Panc1 (cell line): ENCODE measurements around the gene SMIM10L1. TPM values are rescaled to one million over a fixed set of nuclear protein-coding genes. Genes with fewer than 3 reads are reported as not detected.

Experiments
- ATAC-seq: fragments of 200-7000 bp; cut with Tn5 transposase; 2 replicates; pipeline ENCODE4 v1.9.1; 2020; ENCODE audit warnings: mild to moderate bottlenecking, moderate library complexity
- BruUV-seq: library from RNA; stranded (reverse); fragments of 400-500 nt; replicated peaks from 2 replicates; lab custom pipeline; 2021; lab: Mats Ljungman, UMichigan
- CTCF ChIA-PET: fragments of 300-600 bp; sonication (Branson Sonifier 250); formaldehyde crosslinking; loops from one replicate; lab custom pipeline; 2022; ENCODE audit warnings: antibody characterized with exemption; lab: Charles Lee
- POLR2A ChIA-PET: fragments of 300-600 bp; sonication (Branson Sonifier 250); formaldehyde crosslinking; loops from one replicate; lab custom pipeline; 2022; ENCODE audit warnings: antibody characterized with exemption; lab: Charles Lee
- DNase-seq: peaks from one replicate; pipeline ENCODE4 v3.0.0-alpha.2; 2010; ENCODE audit warnings: low read depth, low spot score
- H3K27ac ChIP-seq: 2 replicates; pipeline ENCODE4 v1.5.1; 2011; ENCODE audit warnings: mild to moderate bottlenecking, low read length, inconsistent platforms
- H3K27me3 ChIP-seq: fragments of 200-500 bp; sonication (Bioruptor generic); 2 replicates; pipeline ENCODE4 v1.6.0; 2014; ENCODE audit warnings: low read length, inconsistent platforms; ENCODE audit not compliant: control insufficient read depth, insufficient read depth
- H3K36me3 ChIP-seq: fragments of 200-500 bp; sonication (Bioruptor generic); 2 replicates; pipeline ENCODE4 v1.5.1; 2014; ENCODE audit warnings: inconsistent platforms, mild to moderate bottlenecking, low read length, moderate library complexity; ENCODE audit not compliant: control insufficient read depth, insufficient read depth
- H3K4me1 ChIP-seq: 2 replicates; pipeline ENCODE4 v1.5.1; 2011; ENCODE audit warnings: inconsistent platforms, mild to moderate bottlenecking, low read length, moderate library complexity; ENCODE audit not compliant: control insufficient read depth, insufficient read depth
- H3K4me3 ChIP-seq, 2 experiments: 2 replicates each; pipeline ENCODE4 v1.5.1; 2011 to 2012; ENCODE audit warnings: low read depth in 2 of 2, low read length in 2 of 2, mild to moderate bottlenecking in 2 of 2, inconsistent platforms in 1 of 2, moderate library complexity in 1 of 2
- H3K9me3 ChIP-seq: fragments of 200-500 bp; sonication (Bioruptor generic); 2 replicates; pipeline ENCODE4 v1.5.1; 2014; ENCODE audit warnings: low read depth, mild to moderate bottlenecking, inconsistent platforms, low read length, moderate library complexity; ENCODE audit not compliant: control insufficient read depth, insufficient read depth
- CTCF ChIP-seq: fragments of 450-650 bp; IDR thresholded peaks from 2 replicates; pipeline ENCODE4 v1.5.1; 2017; ENCODE audit warnings: mild to moderate bottlenecking
- POLR2AphosphoS5 ChIP-seq: IDR thresholded peaks from 2 replicates; pipeline ENCODE4 v1.6.1; 2012; ENCODE audit warnings: mild to moderate bottlenecking, low read depth, low read length, moderate library complexity
- REST ChIP-seq, 2 experiments: IDR thresholded peaks; 2 replicates each; pipeline ENCODE4 v1.6.1; 2011 to 2012; ENCODE audit warnings: low read depth in 2 of 2, control low read depth in 1 of 2, low read length in 1 of 2, mild to moderate bottlenecking in 1 of 2, moderate library complexity in 1 of 2; ENCODE audit not compliant: insufficient read depth in 1 of 2
- SIN3A ChIP-seq: IDR thresholded peaks from 2 replicates; pipeline ENCODE4 v1.6.1; 2012; ENCODE audit warnings: low read depth, mild to moderate bottlenecking, low read length, moderate library complexity, borderline replicate concordance; ENCODE audit not compliant: insufficient read depth
- TCF7L2 ChIP-seq: IDR thresholded peaks from 2 replicates; pipeline ENCODE4 v1.6.1; 2011; ENCODE audit warnings: mild to moderate bottlenecking, low read depth, low read length, inconsistent platforms
- in situ Hi-C: cut with HindIII; loops from 2 replicates; pipeline ENCODE4 v1.10.0; 2016; ENCODE audit warnings: low sequenced_read_pairs, low pct_unique_long_range_greater_than_20kb
- intact Hi-C: fragments of 100-400 bp; cut with micrococcal nuclease; formaldehyde crosslinking; loops from one replicate; pipeline ENCODE4 v1.10.0; 2022; ENCODE audit not compliant: unreplicated experiment
- total RNA-seq: library from RNA; stranded (reverse); gene quantifications from one replicate; pipeline ENCODE4 v1.2.1, GENCODE V29; 2021; ENCODE audit not compliant: unreplicated experiment

The SMIM10L1 gene
- total RNA-seq, 1 experiment from 2014 or later, result 6.0 TPM

DNA sequence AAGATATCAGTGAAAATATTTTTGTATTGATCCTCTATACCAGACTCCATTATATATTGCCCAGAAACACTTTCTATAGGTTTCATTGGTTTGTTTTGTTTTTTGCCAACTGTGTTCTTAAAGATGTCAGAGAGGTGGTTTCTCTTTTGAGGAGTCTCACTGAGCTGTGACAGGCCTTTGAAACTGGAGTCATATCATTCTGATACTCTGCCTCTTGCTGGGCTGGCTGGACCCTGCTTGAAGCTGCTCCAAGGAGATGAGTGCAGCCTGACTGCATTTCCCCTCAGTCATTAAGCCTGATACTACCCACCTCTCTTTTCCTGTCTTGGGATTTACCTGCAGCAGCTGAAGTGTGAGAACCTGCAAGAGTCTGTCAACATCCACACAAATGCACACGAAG lies 20.2 kb upstream of the SMIM10L1 start:
- no peak for DNase-seq
- H3K4me1 ChIP-seq, result no peaks in the 10 kb centered on the region
- H3K9me3 ChIP-seq, result peaks cover 10% of the 10 kb centered on the region; the same call in 1 of the 2 replicates
- H3K27ac ChIP-seq, result no peak overlapping the region
- intact Hi-C loops, result loop anchor here (10.0 kb wide), 1 partner anchor 116 kb away; the partner anchor contains the start of gene TAS2R31
- BruUV-seq, result no TSS peak
- no peaks in the 10 kb centered on the region for H3K27me3 ChIP-seq
- no peak overlapping the region for H3K4me3 ChIP-seq
- ChIA-PET POLR2A (no interaction called here), CTCF (no interaction called here)
- no peak for ATAC-seq
- no peaks in the 10 kb centered on the region for H3K36me3 ChIP-seq
- in situ Hi-C loops, result no loop called here
- TF ChIP-seq CTCF (no peak), REST (IDR thresholded peaks at IDR 0.05; ENCODE audit: insufficient read depth in 1 of 2, low read depth in 2 of 2, low read length in 1 of 2) (no peak), TCF7L2 (no peak), SIN3A (no peak), POLR2AphosphoS5 (no peak)

DNA sequence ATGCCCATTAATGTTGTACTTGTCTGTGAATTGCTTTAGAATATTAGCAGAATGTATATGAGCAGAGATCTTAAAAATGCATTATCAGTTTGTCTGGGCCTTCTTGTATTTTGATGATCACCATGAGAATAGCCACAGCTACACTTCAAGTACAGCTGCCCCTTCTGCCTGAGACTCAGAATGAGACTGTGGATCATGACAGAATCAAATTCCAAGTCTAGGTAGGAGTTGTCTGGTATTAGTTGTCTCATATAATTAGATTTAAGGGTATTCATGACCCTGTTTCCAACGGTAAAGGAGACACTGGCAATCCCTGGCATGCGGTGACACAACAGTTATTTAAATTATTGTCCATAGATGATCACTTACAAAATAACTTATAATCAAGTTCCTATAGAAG lies 18.3 kb upstream of the SMIM10L1 start:
- intact Hi-C loops (loop anchor here (10.0 kb wide), 1 partner anchor 118 kb away; the partner anchor contains the start of gene TAS2R31), in situ Hi-C loops (no loop called here)
- POLR2A ChIA-PET, result interaction anchor here (0.5 kb wide), 1 partner anchor 523 kb away, joined by 3 read pairs; no protein-coding TSS in a partner anchor
- CTCF ChIA-PET, result no interaction called here
- Histone ChIP-seq H3K4me1 (no peaks in the 10 kb centered on the region), H3K36me3 (no peaks in the 10 kb centered on the region), H3K27ac (no peak overlapping the region), H3K9me3 (peaks cover 13% of the 10 kb centered on the region; the same call in 1 of the 2 replicates), H3K27me3 (no peaks in the 10 kb centered on the region), H3K4me3 (no peak overlapping the region)
- no TSS peak for BruUV-seq
- DNase-seq (no peak), ATAC-seq (no peak)
- TF ChIP-seq REST (IDR thresholded peaks at IDR 0.05; ENCODE audit: insufficient read depth in 1 of 2, low read depth in 2 of 2, low read length in 1 of 2), result no peak
- no peak for TF ChIP-seq TCF7L2
- no peak for TF ChIP-seq SIN3A
- no peak for TF ChIP-seq POLR2AphosphoS5
- TF ChIP-seq CTCF, result no peak
